Left ventricle myocardium inferior (tissue), 1 donor: Measurements from ENCODE around the gene CNKSR3. TPM values are rescaled to one million over a fixed set of nuclear protein-coding genes. Genes with fewer than 3 reads are reported as not detected.

ENCODE experiments used
- DNase-seq: peaks from one replicate; pipeline ENCODE4 v3.0.0-alpha.2; 2020
- H3K27ac ChIP-seq: fragments of 200-600 bp; replicated peaks from 2 replicates; pipeline ENCODE4 v1.8.0; 2021
- H3K27me3 ChIP-seq: fragments of 200-600 bp; 2 replicates; pipeline ENCODE4 v1.8.0; 2021; ENCODE audit warnings: low read depth
- H3K36me3 ChIP-seq: fragments of 200-600 bp; 2 replicates; pipeline ENCODE4 v1.8.0; 2021
- H3K4me1 ChIP-seq: fragments of 200-600 bp; 2 replicates; pipeline ENCODE4 v1.8.0; 2021
- H3K4me3 ChIP-seq: fragments of 200-600 bp; 2 replicates; pipeline ENCODE4 v1.8.0; 2021; ENCODE audit warnings: mild to moderate bottlenecking, moderate library complexity
- H3K9me3 ChIP-seq: fragments of 200-600 bp; replicated peaks from 2 replicates; pipeline ENCODE4 v1.8.0; 2021
- intact Hi-C: fragments of 100-400 bp; cut with micrococcal nuclease; formaldehyde crosslinking; loops from one replicate; pipeline ENCODE4 v1.11.0; 2022
- total RNA-seq: library from RNA; stranded (reverse); fragmentation: NEBNext Ultra II Directional; extraction: Animal tissue kit (Norgen Biotek cat#: 25700); gene quantifications from one replicate; pipeline ENCODE4 v1.2.1, GENCODE V29; 2021
- TF ChIP-seq, protein P1 (sequence below): fragments of 200-600 bp; IDR thresholded peaks from 2 replicates; pipeline ENCODE4 v1.8.0; 2021; ENCODE audit warnings: antibody characterized with exemption, mild to moderate bottlenecking, borderline replicate concordance
- donor health status: DM: no; HTN: yes; CAD: no; lungs with severe emphysema.

CNKSR3 gene
- total RNA-seq, 1 donor from 2014 or later = 20.3 TPM

DNA sequence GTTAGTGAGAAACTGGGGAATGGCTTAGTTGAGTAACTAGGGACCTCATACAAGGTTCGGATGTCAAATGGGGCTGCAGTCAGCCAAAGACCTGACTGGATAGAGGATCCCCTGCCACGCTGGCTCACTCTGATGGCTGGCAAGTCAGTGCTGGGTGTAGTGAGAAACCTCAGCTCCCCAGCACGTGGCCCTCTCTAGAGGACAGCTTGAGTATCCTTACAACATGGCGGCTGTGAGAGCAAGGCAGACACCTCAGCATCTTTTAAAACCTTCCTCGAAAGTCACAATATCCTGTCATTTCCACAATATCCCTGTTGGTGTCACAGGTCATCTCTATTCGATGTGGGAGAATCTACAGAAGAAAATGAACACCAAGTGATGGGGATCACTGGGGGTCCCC lies 127.2 kb downstream of the CNKSR3 start:
- H3K27ac ChIP-seq = no peak overlapping the region
- TF ChIP-seq, protein P1, sequence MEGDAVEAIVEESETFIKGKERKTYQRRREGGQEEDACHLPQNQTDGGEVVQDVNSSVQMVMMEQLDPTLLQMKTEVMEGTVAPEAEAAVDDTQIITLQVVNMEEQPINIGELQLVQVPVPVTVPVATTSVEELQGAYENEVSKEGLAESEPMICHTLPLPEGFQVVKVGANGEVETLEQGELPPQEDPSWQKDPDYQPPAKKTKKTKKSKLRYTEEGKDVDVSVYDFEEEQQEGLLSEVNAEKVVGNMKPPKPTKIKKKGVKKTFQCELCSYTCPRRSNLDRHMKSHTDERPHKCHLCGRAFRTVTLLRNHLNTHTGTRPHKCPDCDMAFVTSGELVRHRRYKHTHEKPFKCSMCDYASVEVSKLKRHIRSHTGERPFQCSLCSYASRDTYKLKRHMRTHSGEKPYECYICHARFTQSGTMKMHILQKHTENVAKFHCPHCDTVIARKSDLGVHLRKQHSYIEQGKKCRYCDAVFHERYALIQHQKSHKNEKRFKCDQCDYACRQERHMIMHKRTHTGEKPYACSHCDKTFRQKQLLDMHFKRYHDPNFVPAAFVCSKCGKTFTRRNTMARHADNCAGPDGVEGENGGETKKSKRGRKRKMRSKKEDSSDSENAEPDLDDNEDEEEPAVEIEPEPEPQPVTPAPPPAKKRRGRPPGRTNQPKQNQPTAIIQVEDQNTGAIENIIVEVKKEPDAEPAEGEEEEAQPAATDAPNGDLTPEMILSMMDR = no peak
- H3K4me1 ChIP-seq = no peaks in the 10 kb centered on the region
- intact Hi-C loops = no loop called here
- no peak for DNase-seq
- H3K4me3 ChIP-seq = no peak overlapping the region
- H3K9me3 ChIP-seq = peaks cover 8% of the 10 kb centered on the region
- H3K36me3 ChIP-seq = no peaks in the 10 kb centered on the region
- H3K27me3 ChIP-seq = no peaks in the 10 kb centered on the region

DNA sequence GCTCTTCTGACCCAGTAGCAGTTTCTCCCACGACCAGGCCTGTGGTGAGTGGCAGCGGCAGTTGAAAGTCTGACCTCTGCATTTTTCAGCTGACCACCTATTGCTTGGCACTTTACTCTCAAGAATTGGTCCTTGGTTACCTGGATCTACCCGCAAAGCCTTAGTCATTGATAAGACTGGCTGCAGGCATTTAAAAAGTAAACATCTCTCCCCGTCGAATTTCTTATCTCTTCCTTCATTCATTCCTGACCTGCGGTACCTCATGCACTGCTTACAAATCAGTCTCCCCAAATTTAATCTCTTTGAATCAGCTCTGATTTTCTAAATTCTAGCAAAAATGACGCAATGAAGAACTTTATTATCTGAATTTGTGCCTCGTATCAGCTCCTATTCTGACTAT lies 127.7 kb downstream of the CNKSR3 start:
- peaks cover 8% of the 10 kb centered on the region for H3K9me3 ChIP-seq
- intact Hi-C loops = no loop called here
- no peak overlapping the region for H3K4me3 ChIP-seq
- TF ChIP-seq, protein P1 = no peak
- H3K36me3 ChIP-seq = no peaks in the 10 kb centered on the region
- no peaks in the 10 kb centered on the region for H3K4me1 ChIP-seq
- no peaks in the 10 kb centered on the region for H3K27me3 ChIP-seq
- H3K27ac ChIP-seq = no peak overlapping the region
- no peak for DNase-seq

DNA sequence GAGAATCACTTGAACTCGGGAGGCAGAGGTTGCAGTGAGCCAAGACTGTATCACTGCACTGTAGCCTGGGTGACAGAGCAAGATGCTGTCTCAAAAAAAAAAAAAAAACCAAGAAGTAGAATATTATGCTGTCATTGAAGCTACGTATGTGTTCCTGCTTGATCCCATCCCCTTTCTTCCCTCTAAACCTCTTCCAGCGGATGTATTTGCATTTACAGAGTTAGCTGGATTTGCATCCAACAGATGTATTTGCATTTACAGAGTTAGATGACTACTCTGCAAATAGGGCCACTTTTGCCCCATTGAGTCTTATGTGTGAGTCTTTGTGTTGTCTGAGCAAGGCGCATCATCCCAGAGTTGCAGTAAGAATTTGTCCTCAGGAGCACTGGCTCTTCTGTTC lies 128.9 kb downstream of the CNKSR3 start:
- DNase-seq = no peak
- no peaks in the 10 kb centered on the region for H3K4me1 ChIP-seq
- peaks cover 8% of the 10 kb centered on the region for H3K9me3 ChIP-seq
- H3K27ac ChIP-seq = no peak overlapping the region
- no peaks in the 10 kb centered on the region for H3K36me3 ChIP-seq
- H3K27me3 ChIP-seq = no peaks in the 10 kb centered on the region
- TF ChIP-seq, protein P1 = no peak
- H3K4me3 ChIP-seq = no peak overlapping the region
- intact Hi-C loops = no loop called here

DNA sequence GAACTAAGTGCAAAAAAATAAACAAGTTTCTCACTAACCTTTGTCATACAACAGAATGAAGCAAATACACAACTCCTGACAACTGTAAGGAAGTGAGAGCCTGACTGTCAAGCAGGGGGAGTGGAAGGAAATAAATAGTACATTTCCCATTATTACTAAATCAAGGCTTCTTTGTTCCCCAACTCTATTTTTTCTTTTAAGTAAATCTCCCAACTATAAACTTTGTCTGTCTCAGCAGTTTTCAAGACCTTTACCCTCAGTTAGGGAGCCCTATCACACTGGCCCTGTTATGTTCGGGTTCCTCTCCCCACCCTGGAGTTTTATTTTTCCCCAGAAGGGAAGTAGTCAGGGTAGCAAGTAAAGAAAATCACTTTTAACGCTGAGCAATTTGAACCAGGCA lies 129.7 kb downstream of the CNKSR3 start:
- Histone ChIP-seq H3K4me3 (no peak overlapping the region), H3K9me3 (peaks cover 8% of the 10 kb centered on the region), H3K4me1 (no peaks in the 10 kb centered on the region), H3K36me3 (no peaks in the 10 kb centered on the region), H3K27me3 (no peaks in the 10 kb centered on the region), H3K27ac (no peak overlapping the region)
- no peak for DNase-seq
- TF ChIP-seq, protein P1 = no peak
- intact Hi-C loops = no loop called here

DNA sequence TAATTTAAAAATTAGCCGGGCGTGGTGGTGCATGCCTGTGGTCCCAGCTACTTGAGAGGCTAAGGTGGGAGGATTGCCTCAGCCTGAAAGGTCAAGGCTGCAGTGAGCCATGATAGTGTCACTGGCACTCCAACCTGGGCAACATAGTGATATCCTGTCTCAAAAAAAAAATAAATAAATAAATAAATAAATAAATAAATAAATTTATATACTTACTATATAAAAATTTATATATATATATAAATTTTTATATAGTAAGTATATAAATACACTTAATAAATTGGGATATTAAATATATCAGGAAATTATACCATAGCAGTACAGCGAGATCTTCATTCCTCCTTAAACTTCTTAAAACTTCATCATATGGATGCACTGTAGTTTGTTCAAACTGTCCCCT lies 130.9 kb downstream of the CNKSR3 start:
- TF ChIP-seq, protein P1 = no peak
- H3K36me3 ChIP-seq = no peaks in the 10 kb centered on the region
- DNase-seq = no peak

DNA sequence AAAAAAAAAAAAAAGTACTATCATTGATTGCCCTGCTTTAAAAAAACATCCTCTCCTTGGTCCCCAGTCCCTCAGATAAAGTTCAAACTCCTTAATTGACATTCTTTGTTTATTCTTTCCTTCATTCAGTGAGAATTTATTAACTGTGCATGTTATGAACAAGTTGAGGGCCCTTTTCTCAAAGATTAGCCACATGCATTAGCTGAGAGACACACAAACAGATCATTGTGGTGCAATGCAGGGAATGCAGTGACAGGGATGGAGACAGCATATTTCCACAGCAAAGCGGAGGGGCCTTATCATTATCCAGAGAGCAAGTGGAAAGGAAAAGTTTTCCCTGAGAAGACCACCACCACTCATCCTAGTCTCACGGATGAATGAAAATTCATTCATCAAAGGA lies 132.0 kb downstream of the CNKSR3 start:
- no peak overlapping the region for H3K27ac ChIP-seq
- TF ChIP-seq, protein P1 = no peak
- no peak overlapping the region for H3K4me3 ChIP-seq
- no peaks in the 10 kb centered on the region for H3K36me3 ChIP-seq
- no peak for DNase-seq
- H3K4me1 ChIP-seq = no peaks in the 10 kb centered on the region
- peaks cover 7% of the 10 kb centered on the region for H3K9me3 ChIP-seq
- intact Hi-C loops = no loop called here
- H3K27me3 ChIP-seq = no peaks in the 10 kb centered on the region

More for the DNA sequence above, 130.9 kb downstream of the CNKSR3 start:
- Histone ChIP-seq H3K4me3 (no peak overlapping the region), H3K4me1 (no peaks in the 10 kb centered on the region), H3K27ac (no peak overlapping the region), H3K27me3 (no peaks in the 10 kb centered on the region), H3K9me3 (peaks cover 8% of the 10 kb centered on the region)
- intact Hi-C loops = no loop called here
